NB4 (cell line): Measurements from ENCODE around the gene SH3GL3.

Source experiments
- DNase-seq: peaks from one replicate; pipeline ENCODE4 v3.0.0; 2010; ENCODE audit warnings: low read depth
- H3K4me3 ChIP-seq: one replicate; pipeline ENCODE4 v1.5.1; 2011; ENCODE audit warnings: mild to moderate bottlenecking, low read depth, low read length, moderate library complexity
- CTCF ChIP-seq: IDR thresholded peaks from one replicate; pipeline ENCODE4 v1.5.1; 2012; ENCODE audit warnings: low read depth, low read length
- MAX ChIP-seq: IDR thresholded peaks from 2 replicates; pipeline ENCODE4 v1.6.1; 2011; ENCODE audit warnings: low read depth, low read length
- MYC ChIP-seq: IDR thresholded peaks from 2 replicates; pipeline ENCODE4 v1.6.1; 2011; ENCODE audit warnings: low read depth, low read length
- POLR2A ChIP-seq: IDR thresholded peaks from 2 replicates; pipeline ENCODE4 v1.6.1; 2011; ENCODE audit warnings: mild to moderate bottlenecking; ENCODE audit not compliant: insufficient read length; ENCODE audit errors: extremely low read depth

SH3GL3 gene

GRCh38 chr15:83476066-83476465, 28.9 kb downstream of the SH3GL3 start:
- no peak overlapping the region for H3K4me3 ChIP-seq
- DNase-seq, result no peak
- TF ChIP-seq POLR2A (no peak), MAX (no peak), CTCF (no peak), MYC (no peak)

GRCh38 chr15:83476708-83477107, 29.6 kb downstream of the SH3GL3 start:
- no peak for DNase-seq
- no peak overlapping the region for H3K4me3 ChIP-seq
- no peak for TF ChIP-seq CTCF
- no peak for TF ChIP-seq POLR2A
- TF ChIP-seq MYC, result no peak
- no peak for TF ChIP-seq MAX

- TF ChIP-seq POLR2A (no peak), MYC (no peak), CTCF (no peak), MAX (no peak)
- DNase-seq, result no peak
- no peak overlapping the region for H3K4me3 ChIP-seq
These were observed 30.1 kb downstream of the SH3GL3 start for GRCh38 chr15:83477172-83477807.

- no peak overlapping the region for H3K4me3 ChIP-seq
- TF ChIP-seq MAX (no peak), CTCF (no peak), MYC (no peak), POLR2A (no peak)
- DNase-seq, result no peak
These were observed 30.8 kb downstream of the SH3GL3 start for GRCh38 chr15:83477808-83478537.

GRCh38 chr15:83483612-83484011, 36.5 kb downstream of the SH3GL3 start:
- DNase-seq, result no peak
- TF ChIP-seq MYC, result no peak
- TF ChIP-seq CTCF, result no peak
- no peak for TF ChIP-seq MAX
- no peak for TF ChIP-seq POLR2A
- H3K4me3 ChIP-seq, result no peak overlapping the region
